Body of pancreas (tissue), 4 donors: Measurements from ENCODE around the gene UNC13C.

Experiments
- POLR2A ChIP-seq, 3 donors: fragments of 450-650 bp; IDR thresholded peaks; one replicate each; pipeline ENCODE4 v1.6.1; 2016; ENCODE audit warnings: antibody characterized with exemption in 3 of 3, mild to moderate bottlenecking in 2 of 3
- TF ChIP-seq, protein P1 (sequence below), 7 experiments: fragments of 450-650 bp in 4 of 7; fragments of 200-600 bp in 3 of 7; sonication (generic) in 3 of 7; IDR thresholded peaks; one replicate each; pipeline ENCODE4 v1.5.1; 2016 to 2019; ENCODE audit warnings: antibody characterized with exemption in 7 of 7

DNA sequence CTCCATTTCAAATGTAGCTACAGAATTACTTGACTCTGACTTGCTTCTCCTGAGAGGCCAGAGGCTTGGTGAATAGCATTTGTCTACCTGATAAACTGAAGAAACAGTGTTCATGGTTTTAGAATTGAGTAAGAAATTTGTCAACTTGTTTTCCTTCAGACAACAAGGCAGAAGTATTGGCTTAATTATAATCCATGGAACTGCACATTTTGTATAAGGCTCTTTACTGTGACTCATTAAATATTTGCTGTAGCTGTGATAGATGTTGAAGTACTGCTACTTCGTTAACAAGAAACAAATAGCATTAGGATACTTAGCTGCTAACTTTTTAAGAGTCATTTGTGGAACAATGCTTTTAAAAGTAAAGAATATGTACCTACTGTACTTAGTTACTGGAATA, 4.6 kb downstream of the UNC13C start:
- TF ChIP-seq, protein P1, sequence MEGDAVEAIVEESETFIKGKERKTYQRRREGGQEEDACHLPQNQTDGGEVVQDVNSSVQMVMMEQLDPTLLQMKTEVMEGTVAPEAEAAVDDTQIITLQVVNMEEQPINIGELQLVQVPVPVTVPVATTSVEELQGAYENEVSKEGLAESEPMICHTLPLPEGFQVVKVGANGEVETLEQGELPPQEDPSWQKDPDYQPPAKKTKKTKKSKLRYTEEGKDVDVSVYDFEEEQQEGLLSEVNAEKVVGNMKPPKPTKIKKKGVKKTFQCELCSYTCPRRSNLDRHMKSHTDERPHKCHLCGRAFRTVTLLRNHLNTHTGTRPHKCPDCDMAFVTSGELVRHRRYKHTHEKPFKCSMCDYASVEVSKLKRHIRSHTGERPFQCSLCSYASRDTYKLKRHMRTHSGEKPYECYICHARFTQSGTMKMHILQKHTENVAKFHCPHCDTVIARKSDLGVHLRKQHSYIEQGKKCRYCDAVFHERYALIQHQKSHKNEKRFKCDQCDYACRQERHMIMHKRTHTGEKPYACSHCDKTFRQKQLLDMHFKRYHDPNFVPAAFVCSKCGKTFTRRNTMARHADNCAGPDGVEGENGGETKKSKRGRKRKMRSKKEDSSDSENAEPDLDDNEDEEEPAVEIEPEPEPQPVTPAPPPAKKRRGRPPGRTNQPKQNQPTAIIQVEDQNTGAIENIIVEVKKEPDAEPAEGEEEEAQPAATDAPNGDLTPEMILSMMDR (IDR thresholded peaks at IDR 0.05) = no peak
- TF ChIP-seq POLR2A (IDR thresholded peaks at IDR 0.05) = no peak
